GM11168 (cell line): ENCODE results near the gene ST6GALNAC5.

Experiments
- in situ Hi-C: fragments of 300-500 bp; cut with MboI; formaldehyde crosslinking; loops from one replicate; pipeline ENCODE4 v1.12.0; 2022; ENCODE audit warnings: low sequenced_read_pairs; ENCODE audit not compliant: unreplicated experiment

The ST6GALNAC5 gene

DNA sequence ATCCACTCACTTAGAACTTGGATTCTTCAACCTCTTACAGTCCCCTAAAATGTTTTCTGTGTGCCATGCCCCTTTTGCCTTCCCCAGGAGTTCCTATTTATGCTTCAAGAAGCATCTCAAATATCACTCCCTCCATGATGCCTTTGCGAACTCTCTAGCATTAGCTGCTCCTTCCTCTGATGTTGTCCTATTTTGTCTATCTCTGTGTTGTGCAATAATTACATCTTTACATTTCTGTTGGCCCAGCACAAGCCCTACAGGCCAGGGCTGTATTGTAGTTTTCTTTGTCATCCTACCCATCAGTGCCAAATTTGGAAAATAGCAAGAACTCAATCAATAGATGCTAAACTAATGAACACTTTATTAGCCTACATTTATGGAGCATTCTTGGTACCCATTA is 125.8 kb downstream of the ST6GALNAC5 start:
- in situ Hi-C loops: no loop called here

DNA sequence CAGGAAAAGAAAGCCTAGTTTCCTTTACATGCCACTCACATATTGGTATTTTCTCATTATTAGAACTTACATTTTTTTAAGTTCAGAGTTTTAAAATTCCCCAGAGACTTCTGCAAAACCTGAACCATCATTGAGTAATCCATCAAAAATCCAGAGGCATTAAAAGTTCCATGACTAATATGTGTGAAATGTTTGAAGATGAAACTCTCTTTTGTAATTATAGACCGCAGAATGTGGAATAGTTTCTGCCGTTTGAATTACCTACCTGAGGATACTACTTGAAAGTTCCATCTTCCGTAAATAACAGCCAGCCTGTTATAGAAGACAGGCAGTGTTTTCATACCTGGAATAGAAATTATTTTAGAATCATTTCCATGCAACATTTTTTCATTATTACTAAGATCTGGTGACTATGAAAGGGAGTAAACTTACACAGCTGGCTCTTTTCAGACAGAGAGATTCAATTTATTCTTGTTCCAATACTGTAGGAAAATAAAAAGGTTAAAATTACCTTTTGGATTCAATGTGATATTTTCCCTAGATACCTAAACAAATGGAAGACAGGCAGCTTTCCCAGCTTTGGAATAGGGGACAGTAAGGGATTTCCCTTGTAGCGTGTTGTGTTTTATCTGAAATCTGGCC is 131.4 kb downstream of the ST6GALNAC5 start:
- in situ Hi-C loops: no loop called here

DNA sequence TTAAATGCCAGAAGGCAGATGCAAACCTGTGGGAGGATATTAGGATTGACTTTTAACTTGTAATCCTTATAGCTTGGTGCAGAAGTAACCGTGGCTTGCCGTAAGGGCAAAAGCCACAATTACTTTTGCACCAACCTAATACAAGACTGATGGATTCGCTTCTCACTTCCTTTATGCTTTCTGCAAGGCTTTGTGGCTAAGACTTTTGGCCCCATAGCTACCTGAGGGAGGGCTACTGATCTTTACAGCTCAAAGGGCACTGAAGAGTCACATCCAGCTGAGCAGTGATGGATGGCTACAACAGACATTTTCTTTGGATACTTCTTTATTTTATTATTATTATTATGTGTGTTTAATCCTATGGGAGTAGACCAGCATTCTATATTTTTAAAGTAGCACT is 140.4 kb downstream of the ST6GALNAC5 start:
- in situ Hi-C loops: no loop called here

- in situ Hi-C loops: no loop called here
Observed at GRCh38 chr1:77010937-77011336, 143.7 kb downstream of the ST6GALNAC5 start.

- in situ Hi-C loops: no loop called here
Observed at GRCh38 chr1:77012066-77012465, 144.8 kb downstream of the ST6GALNAC5 start.

GRCh38 chr1:77014073-77014788 is 147.0 kb downstream of the ST6GALNAC5 start:
- in situ Hi-C loops: no loop called here

GRCh38 chr1:77015748-77016341 is 148.6 kb downstream of the ST6GALNAC5 start:
- in situ Hi-C loops: no loop called here

DNA sequence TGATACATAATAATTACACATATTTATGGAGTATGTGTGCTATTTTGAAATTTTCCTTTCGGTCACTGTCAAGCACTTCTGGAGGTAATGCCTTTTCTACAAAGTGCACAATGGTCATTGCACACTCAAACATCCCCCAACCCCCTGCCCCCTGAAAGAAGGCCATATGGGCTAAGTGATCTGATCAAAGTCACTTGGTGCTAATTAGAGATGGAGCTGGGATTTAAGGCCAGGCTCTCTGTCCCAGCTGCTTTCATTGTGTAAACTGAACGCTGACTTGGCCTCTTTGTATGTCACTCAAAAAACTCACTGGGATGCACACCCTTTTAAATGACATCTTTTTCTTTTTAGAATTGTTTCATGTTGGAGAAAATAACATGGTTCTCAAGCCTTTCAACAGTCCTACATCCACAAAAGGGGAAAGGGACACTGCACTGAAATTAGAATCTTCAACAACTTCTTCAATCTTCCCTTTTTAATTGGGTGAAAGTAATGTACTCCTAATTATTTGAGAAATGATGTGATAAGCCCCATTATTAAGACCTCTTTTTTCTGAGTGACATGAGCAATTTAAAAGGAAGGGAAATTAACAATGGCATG is 149.2 kb downstream of the ST6GALNAC5 start:
- in situ Hi-C loops: no loop called here

GRCh38 chr1:77018311-77018710 is 151.0 kb downstream of the ST6GALNAC5 start:
- in situ Hi-C loops: no loop called here

DNA sequence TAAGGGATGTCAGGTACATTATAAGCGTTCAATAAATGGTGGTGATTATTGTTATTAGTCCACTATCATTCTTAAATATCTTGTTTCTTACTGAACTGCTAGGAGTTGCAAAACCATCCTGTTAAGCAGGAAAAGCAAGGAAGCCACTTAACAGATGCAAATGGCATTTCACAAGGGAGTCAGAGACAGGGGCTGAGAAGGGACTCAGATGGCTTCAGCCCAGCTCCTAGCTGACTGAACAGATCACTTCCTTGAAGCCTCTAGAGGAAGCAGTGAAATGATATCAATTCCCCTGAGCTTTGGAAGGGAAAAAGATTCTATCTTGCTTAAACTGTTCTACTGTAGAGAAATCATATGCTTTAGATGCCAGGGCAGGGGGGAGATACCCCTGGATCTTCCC is 151.5 kb downstream of the ST6GALNAC5 start:
- in situ Hi-C loops: no loop called here

DNA sequence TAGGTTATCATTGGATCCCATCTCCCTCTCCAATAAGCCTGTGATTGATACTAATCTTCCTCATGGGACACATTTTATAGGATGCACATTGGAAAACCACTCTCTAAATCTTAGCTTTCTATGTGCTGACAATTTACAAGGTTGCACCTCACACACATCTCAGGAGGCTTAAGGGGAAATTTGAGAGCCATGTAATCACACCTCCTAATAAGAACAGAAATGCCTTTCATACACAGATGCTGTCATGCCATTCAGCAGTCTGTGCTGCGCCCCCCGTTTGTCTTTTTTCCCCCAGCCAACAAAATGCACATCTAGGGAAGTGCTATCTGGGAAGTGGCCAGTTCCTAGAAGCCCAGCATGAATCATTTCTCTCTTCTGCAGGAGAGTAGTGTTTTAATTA is 154.5 kb downstream of the ST6GALNAC5 start:
- in situ Hi-C loops: no loop called here

GRCh38 chr1:77024500-77024899 is 157.2 kb downstream of the ST6GALNAC5 start:
- in situ Hi-C loops: no loop called here

- in situ Hi-C loops: no loop called here
Observed at GRCh38 chr1:77025599-77025998, 158.3 kb downstream of the ST6GALNAC5 start.

GRCh38 chr1:77026135-77026534 is 158.9 kb downstream of the ST6GALNAC5 start:
- in situ Hi-C loops: no loop called here

DNA sequence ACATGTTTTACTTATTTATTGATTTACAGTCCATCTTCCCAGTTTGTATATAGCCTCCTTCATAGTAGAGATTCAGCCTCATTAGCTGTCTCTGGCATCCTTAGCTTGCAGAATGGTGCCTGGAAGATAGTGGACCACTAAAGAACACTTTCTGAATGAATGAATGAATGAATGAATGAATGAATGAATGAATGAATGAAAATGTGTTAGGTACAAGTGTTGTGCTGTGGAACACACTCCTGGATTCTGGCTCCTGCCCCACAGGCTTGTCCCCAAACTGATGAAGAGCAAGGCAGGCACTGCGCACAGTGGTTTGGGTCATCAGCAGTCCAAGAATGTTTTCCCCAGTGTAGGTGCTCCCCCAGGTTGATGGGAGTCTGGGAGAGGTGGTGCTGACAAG is 159.4 kb downstream of the ST6GALNAC5 start:
- in situ Hi-C loops: no loop called here

GRCh38 chr1:77027847-77028246 is 160.6 kb downstream of the ST6GALNAC5 start:
- in situ Hi-C loops: no loop called here

DNA sequence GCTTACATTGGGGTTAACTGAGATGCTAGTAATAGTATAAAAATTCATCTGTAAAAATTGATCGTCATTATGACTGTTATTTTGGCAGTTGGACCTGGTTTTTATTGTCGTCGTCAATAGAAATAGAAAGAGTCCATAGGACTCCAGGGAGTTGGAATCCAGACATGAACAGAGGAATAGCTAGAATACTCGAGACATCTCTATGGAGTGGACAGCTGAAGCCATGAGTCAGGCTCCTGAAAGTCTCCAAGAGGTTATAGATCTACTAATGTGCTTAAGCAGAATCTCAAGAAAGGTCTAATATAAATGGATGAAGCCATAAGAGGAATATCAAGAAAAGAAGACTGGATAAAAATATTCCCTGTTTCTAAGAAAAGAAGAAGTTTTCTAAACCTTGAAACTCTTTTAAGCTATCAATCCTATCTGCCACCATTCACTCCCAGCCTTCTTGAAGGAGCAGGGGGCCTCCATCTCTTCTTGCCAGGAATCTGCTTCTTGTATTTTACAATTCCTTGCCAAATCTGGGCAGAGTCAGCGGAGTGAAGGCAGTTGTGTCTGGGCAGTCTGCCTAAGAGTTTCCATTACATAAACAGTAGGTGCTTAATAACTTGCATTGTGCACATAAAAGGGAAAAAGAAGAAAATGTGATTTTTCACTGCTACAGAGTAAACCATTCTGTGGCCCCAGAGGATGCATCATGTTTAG is 163.3 kb downstream of the ST6GALNAC5 start:
- in situ Hi-C loops: no loop called here

GRCh38 chr1:77031106-77031662 is 163.9 kb downstream of the ST6GALNAC5 start:
- in situ Hi-C loops: no loop called here

GRCh38 chr1:77036560-77036959 is 169.3 kb downstream of the ST6GALNAC5 start:
- in situ Hi-C loops: no loop called here

DNA sequence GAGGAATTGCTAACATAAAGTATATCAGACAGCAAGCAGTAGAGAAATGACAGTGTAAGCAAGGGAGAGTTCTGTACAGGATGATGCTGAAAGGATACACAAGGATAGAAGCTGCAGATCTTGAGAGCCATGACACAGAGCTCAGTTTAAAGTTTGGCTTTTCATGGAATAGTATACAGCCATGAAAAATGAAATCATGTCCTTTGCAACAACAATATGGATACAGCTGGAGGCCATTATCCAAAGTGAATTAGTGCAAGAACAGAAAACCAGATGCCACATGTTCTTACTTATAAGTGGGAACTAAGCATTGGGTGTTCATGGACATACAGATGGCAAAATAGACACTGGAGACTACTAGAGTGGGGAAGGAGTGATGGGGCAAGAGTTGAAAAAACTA is 169.8 kb downstream of the ST6GALNAC5 start:
- in situ Hi-C loops: no loop called here
